ENCODE measurements around the gene FCRLB.

FCRLB gene

GRCh38 chr1:161739865-161740566 is 18.7 kb downstream of the FCRLB start:
- TF ChIP-seq CTCF (IDR thresholded peaks at IDR 0.05; ENCODE audit: low read depth, low read length, missing control alignments), result no peak
- no peak overlapping the region for H3K4me3 ChIP-seq (ENCODE audit: low read depth, low read length)
- no peak for DNase-seq (ENCODE audit: low read depth)
- in situ Hi-C loops (cut with HindIII; ENCODE audit: low sequenced_read_pairs), result loop anchor here (25.0 kb wide), 1 partner anchor 528 kb away; the partner anchor contains the start of genes APOA2, FCER1G and NDUFS2

- in situ Hi-C loops (cut with HindIII; ENCODE audit: low sequenced_read_pairs), result loop anchor here (25.0 kb wide), 1 partner anchor 529 kb away; the partner anchor contains the start of genes APOA2, FCER1G and NDUFS2
- TF ChIP-seq CTCF (IDR thresholded peaks at IDR 0.05; ENCODE audit: low read depth, low read length, missing control alignments), result no peak
- DNase-seq (ENCODE audit: low read depth), result no peak
- no peak overlapping the region for H3K4me3 ChIP-seq (ENCODE audit: low read depth, low read length)
Measured at GRCh38 chr1:161740921-161741320, 19.6 kb downstream of the FCRLB start.

GRCh38 chr1:161743231-161743630 is 21.9 kb downstream of the FCRLB start:
- in situ Hi-C loops (cut with HindIII; ENCODE audit: low sequenced_read_pairs), result loop anchor here (25.0 kb wide), 1 partner anchor 531 kb away; the partner anchor contains the start of genes APOA2, FCER1G and NDUFS2
- DNase-seq (ENCODE audit: low read depth), result no peak
- TF ChIP-seq CTCF (IDR thresholded peaks at IDR 0.05; ENCODE audit: low read depth, low read length, missing control alignments), result no peak
- H3K4me3 ChIP-seq (ENCODE audit: low read depth, low read length), result no peak overlapping the region

GRCh38 chr1:161747801-161748200 is 26.5 kb downstream of the FCRLB start:
- DNase-seq (ENCODE audit: low read depth), result no peak
- no peak for TF ChIP-seq CTCF (IDR thresholded peaks at IDR 0.05; ENCODE audit: low read depth, low read length, missing control alignments)
- no peak overlapping the region for H3K4me3 ChIP-seq (ENCODE audit: low read depth, low read length)
- in situ Hi-C loops (cut with HindIII; ENCODE audit: low sequenced_read_pairs), result loop anchor here (25.0 kb wide), 1 partner anchor 536 kb away; the partner anchor contains the start of genes APOA2, FCER1G and NDUFS2

- H3K4me3 ChIP-seq (ENCODE audit: low read depth, low read length), result peak within 1 kb of the TSS; percentile 70
- DNase-seq (ENCODE audit: low read depth), result peak; percentile 89
- no peak for TF ChIP-seq CTCF (IDR thresholded peaks at IDR 0.05; ENCODE audit: low read depth, low read length, missing control alignments)
- in situ Hi-C loops (cut with HindIII; ENCODE audit: low sequenced_read_pairs), result loop anchor here (25.0 kb wide), 1 partner anchor 537 kb away; the partner anchor contains the start of genes APOA2, FCER1G and NDUFS2
Measured at GRCh38 chr1:161749509-161750407, 28.4 kb downstream of the FCRLB start, which contains the start of gene DUSP12. Gene DUSP12 (plus strand): TSS chr1:161749786. CDS start chr1:161749802, 16 bp downstream.

GRCh38 chr1:161763522-161764098 is 42.3 kb downstream of the FCRLB start:
- DNase-seq (ENCODE audit: low read depth), result no peak
- H3K4me3 ChIP-seq (ENCODE audit: low read depth, low read length), result no peak overlapping the region
- in situ Hi-C loops (cut with HindIII; ENCODE audit: low sequenced_read_pairs), result no loop called here
- peak; percentile 55 for TF ChIP-seq CTCF (IDR thresholded peaks at IDR 0.05; ENCODE audit: low read depth, low read length, missing control alignments)

All from astrocyte of the cerebellum (primary cell).